Measurements from ENCODE around the gene EEA1. TPM values are rescaled to one million over a fixed set of nuclear protein-coding genes. Genes with fewer than 3 reads are reported as not detected.

EEA1 gene
- total and polyA plus RNA-seq, 11 donors: 5.1 to 45.5 (median 28.5) TPM

DNA sequence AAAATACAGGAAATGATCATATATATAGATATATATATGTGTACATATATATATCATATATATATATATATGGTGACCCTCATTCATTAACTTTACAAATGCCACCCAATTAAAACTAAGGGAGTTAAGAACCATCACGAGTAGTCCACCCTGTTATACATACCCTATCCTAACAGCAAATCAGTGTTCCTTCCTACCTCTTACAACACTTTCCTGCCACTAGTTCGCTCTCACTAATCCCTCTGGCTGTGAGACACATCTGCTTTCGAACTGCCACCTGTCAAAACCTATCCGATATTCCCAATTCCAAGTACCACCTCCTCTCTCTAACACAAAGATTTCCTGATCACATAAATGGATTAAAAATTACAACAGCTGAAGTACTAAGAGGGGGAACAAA, 100.5 kb downstream of the EEA1 start:
- no peaks in the 10 kb centered on the region for H3K27me3 ChIP-seq
- H3K27ac ChIP-seq: no peak overlapping the region
- DNase-seq (no peak), ATAC-seq (no peak)
- peaks cover 0 to 78% (median 47%) of the 10 kb centered on the region in 9 donors for H3K36me3 ChIP-seq
- TF ChIP-seq POLR2A (IDR thresholded peaks at IDR 0.05): no peak
- TF ChIP-seq, protein P1, sequence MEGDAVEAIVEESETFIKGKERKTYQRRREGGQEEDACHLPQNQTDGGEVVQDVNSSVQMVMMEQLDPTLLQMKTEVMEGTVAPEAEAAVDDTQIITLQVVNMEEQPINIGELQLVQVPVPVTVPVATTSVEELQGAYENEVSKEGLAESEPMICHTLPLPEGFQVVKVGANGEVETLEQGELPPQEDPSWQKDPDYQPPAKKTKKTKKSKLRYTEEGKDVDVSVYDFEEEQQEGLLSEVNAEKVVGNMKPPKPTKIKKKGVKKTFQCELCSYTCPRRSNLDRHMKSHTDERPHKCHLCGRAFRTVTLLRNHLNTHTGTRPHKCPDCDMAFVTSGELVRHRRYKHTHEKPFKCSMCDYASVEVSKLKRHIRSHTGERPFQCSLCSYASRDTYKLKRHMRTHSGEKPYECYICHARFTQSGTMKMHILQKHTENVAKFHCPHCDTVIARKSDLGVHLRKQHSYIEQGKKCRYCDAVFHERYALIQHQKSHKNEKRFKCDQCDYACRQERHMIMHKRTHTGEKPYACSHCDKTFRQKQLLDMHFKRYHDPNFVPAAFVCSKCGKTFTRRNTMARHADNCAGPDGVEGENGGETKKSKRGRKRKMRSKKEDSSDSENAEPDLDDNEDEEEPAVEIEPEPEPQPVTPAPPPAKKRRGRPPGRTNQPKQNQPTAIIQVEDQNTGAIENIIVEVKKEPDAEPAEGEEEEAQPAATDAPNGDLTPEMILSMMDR (IDR thresholded peaks at IDR 0.05): no peak
- intact Hi-C loops (cut with DNase I): no loop called here
- H3K4me1 ChIP-seq: no peaks in the 10 kb centered on the region
- no peaks in the 10 kb centered on the region for H3K9me3 ChIP-seq
- no peak overlapping the region for H3K4me3 ChIP-seq
- WGBS, 4 donors: 91 to 95% (median 95%) methylated on average over 4 of the region's 4 CpGs

DNA sequence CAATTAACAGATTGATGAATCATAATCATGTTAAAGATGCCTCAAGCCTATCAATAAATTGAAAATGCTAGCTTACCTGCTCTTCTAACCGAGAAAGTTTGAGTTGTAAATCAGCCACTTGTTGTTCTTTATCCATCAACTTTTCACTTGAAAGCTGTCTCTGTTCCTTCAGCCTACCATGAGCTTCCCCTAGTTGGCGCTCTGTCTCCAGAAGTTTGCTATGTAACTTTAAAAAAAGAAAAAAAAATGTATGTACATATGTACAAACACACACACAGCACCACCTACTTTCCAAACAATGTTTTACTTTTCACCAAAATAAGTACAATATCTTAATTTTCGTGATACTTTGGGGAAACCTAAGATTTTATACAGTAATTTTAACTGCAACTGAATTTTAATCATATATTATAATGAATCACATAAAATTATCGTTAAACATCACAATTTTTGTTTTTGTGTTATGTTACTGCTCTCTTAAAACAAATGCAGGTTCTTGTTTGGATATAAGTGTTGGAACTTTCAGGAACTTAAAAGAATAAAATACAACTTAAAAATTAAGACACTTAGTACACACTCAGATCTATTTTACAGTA, 101.2 kb downstream of the EEA1 start:
- Histone ChIP-seq H3K27ac (no peak overlapping the region), H3K36me3 (peaks cover 0 to 76% (median 47%) of the 10 kb centered on the region in 9 donors), H3K27me3 (no peaks in the 10 kb centered on the region), H3K9me3 (no peaks in the 10 kb centered on the region), H3K4me1 (no peaks in the 10 kb centered on the region), H3K4me3 (no peak overlapping the region)
- intact Hi-C loops (cut with DNase I): no loop called here
- 79 to 88% (median 85%) methylated on average over 4 of the region's 4 CpGs for WGBS, 4 donors
- DNase-seq: no peak
- TF ChIP-seq, protein P1 (IDR thresholded peaks at IDR 0.05): peak in 10 of 12 donors; percentile 15 to 66 (median 46)
- no peak for TF ChIP-seq POLR2A (IDR thresholded peaks at IDR 0.05)
- ATAC-seq: no peak

DNA sequence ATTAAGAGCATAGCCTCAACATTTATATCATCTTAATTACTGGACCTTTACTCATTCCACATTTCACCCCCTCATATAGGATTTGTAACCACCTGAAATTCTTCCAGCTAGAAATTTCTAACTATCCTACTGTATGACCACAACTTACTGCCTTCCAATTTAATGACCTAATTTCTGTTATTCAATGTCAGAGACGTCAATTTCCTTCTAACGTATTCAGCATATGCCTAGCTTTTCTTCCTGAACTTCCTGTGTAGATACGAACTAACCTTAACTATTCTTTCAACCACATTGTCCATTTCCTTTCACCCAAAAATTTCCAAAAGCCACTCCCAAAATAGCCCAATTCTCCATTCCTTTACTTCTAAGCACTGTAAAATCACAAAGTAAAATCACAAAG, 108.0 kb downstream of the EEA1 start:
- no peaks in the 10 kb centered on the region for H3K9me3 ChIP-seq
- ATAC-seq (peak in 1 of 4 donors; percentile 58), DNase-seq (no peak)
- H3K27ac ChIP-seq: peak overlapping the region in 2 of 12 donors; percentile 7 to 29
- H3K27me3 ChIP-seq: no peaks in the 10 kb centered on the region
- 59 to 77% (median 69%) methylated on average over 3 of the region's 3 CpGs for WGBS, 4 donors
- TF ChIP-seq, protein P1 (IDR thresholded peaks at IDR 0.05): no peak
- TF ChIP-seq POLR2A (IDR thresholded peaks at IDR 0.05): no peak
- H3K4me1 ChIP-seq: peaks cover 0 to 2% (median 0%) of the 10 kb centered on the region in 12 donors
- intact Hi-C loops (cut with DNase I): no loop called here
- no peak overlapping the region for H3K4me3 ChIP-seq
- H3K36me3 ChIP-seq: peaks cover 0 to 72% (median 50%) of the 10 kb centered on the region in 9 donors

DNA sequence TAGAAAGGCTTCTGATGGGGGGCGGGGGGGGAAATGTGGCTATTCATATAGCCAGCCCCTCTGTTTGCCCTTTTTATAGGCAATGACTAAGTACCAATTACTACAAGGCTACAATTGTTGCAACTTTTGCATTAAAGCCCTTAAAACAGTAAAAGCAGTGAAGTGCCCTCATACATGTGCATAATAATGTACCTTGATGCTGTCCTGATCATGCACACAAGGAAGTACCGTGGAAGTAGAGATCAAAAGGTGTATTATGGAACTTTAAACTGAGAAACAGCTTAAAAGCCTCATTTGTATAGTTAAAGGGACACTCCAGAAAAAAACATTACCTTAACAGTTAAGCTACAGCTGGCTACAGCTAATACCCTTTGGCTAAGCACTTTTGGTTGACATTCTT, 114.5 kb downstream of the EEA1 start:
- peaks cover 0 to 95% (median 87%) of the 10 kb centered on the region in 9 donors for H3K36me3 ChIP-seq
- ATAC-seq: no peak
- DNase-seq: no peak
- H3K9me3 ChIP-seq: no peaks in the 10 kb centered on the region
- H3K27ac ChIP-seq: no peak overlapping the region
- intact Hi-C loops (cut with DNase I): no loop called here
- WGBS, 4 donors: 94 to 98% (median 96%) methylated on average over 2 of the region's 2 CpGs
- no peak for TF ChIP-seq POLR2A (IDR thresholded peaks at IDR 0.05)
- TF ChIP-seq, protein P1 (IDR thresholded peaks at IDR 0.05): no peak
- H3K4me1 ChIP-seq: no peaks in the 10 kb centered on the region
- H3K4me3 ChIP-seq: no peak overlapping the region
- H3K27me3 ChIP-seq: no peaks in the 10 kb centered on the region
